ENCODE data around the gene TMEM182. TPM values are rescaled to one million over a fixed set of nuclear protein-coding genes. Genes with fewer than 3 reads are reported as not detected.

The TMEM182 gene
- polyA plus RNA-seq, 1 donor from 2014 or later, result 3.8 TPM

- TF ChIP-seq RAD21 (conservative IDR thresholded peaks at IDR 0.05), result no peak
- TF ChIP-seq EZH2 (IDR thresholded peaks at IDR 0.05; ENCODE audit: borderline replicate concordance, insufficient read depth, low read length, poor library complexity, severe bottlenecking), result no peak
- no peak for TF ChIP-seq REST (IDR thresholded peaks at IDR 0.05; ENCODE audit: borderline replicate concordance)
- TF ChIP-seq SMC3 (conservative IDR thresholded peaks at IDR 0.05; ENCODE audit: poor library complexity), result no peak
- TF ChIP-seq TAF1 (IDR thresholded peaks at IDR 0.05; ENCODE audit: low read depth), result no peak
- TF ChIP-seq EP300 (conservative IDR thresholded peaks at IDR 0.05; ENCODE audit: poor library complexity, severe bottlenecking), result no peak
- no peak for TF ChIP-seq POLR2AphosphoS5 (IDR thresholded peaks at IDR 0.05)
- no peak for TF ChIP-seq CTCF (IDR thresholded peaks at IDR 0.05; ENCODE audit: poor library complexity, severe bottlenecking)
- no peak for TF ChIP-seq MXI1 (conservative IDR thresholded peaks at IDR 0.05; ENCODE audit: poor library complexity, severe bottlenecking)
- H3K36me3 ChIP-seq (ENCODE audit: insufficient read depth, low read length), result no peaks in the 10 kb centered on the region
Measured at GRCh38 chr2:102758439-102758838, 3.4 kb upstream of the TMEM182 start.

GRCh38 chr2:102764083-102764482 lies 2.3 kb downstream of the TMEM182 start:
- no peak overlapping the region for H3K4me2 ChIP-seq (ENCODE audit: low read length)
- TF ChIP-seq TAF1 (IDR thresholded peaks at IDR 0.05; ENCODE audit: low read depth), result no peak
- TF ChIP-seq MXI1 (conservative IDR thresholded peaks at IDR 0.05; ENCODE audit: poor library complexity, severe bottlenecking), result no peak

More at GRCh38 chr2:102758439-102758838, 3.4 kb upstream of the TMEM182 start:
- H3K9ac ChIP-seq (ENCODE audit: low read length), result no peak overlapping the region
- H3K27ac ChIP-seq (ENCODE audit: low read length), result no peak overlapping the region
- H3K9me3 ChIP-seq (ENCODE audit: low read length), result no peaks in the 10 kb centered on the region
- no peaks in the 10 kb centered on the region for H3K9me2 ChIP-seq (ENCODE audit: insufficient read depth, low read length)
- H4K20me1 ChIP-seq (ENCODE audit: insufficient read depth), result no peaks in the 10 kb centered on the region
- no peak overlapping the region for H3K4me2 ChIP-seq (ENCODE audit: low read length)
- no peaks in the 10 kb centered on the region for H3K27me3 ChIP-seq (ENCODE audit: insufficient read depth, low read depth, low read length)
- no peak overlapping the region for H3K4me3 ChIP-seq (ENCODE audit: low read length)
- H3K79me2 ChIP-seq (replicated peaks; ENCODE audit: insufficient read depth, low read length), result no peaks in the 10 kb centered on the region
- no peaks in the 10 kb centered on the region for H3F3A ChIP-seq (ENCODE audit: insufficient read depth, low read length, poor library complexity, severe bottlenecking)
- no peak overlapping the region for H2AFZ ChIP-seq (ENCODE audit: low read depth, low read length)

GRCh38 chr2:102765061-102765460 lies 3.2 kb downstream of the TMEM182 start:
- no peak overlapping the region for H3K9ac ChIP-seq (ENCODE audit: low read length)
- H3K79me2 ChIP-seq (replicated peaks; ENCODE audit: insufficient read depth, low read length), result no peaks in the 10 kb centered on the region
- H3K36me3 ChIP-seq (ENCODE audit: insufficient read depth, low read length), result no peaks in the 10 kb centered on the region
- TF ChIP-seq EP300 (conservative IDR thresholded peaks at IDR 0.05; ENCODE audit: poor library complexity, severe bottlenecking) (no peak), POLR2AphosphoS5 (IDR thresholded peaks at IDR 0.05) (no peak), TAF1 (IDR thresholded peaks at IDR 0.05; ENCODE audit: low read depth) (no peak), RAD21 (conservative IDR thresholded peaks at IDR 0.05) (no peak), MXI1 (conservative IDR thresholded peaks at IDR 0.05; ENCODE audit: poor library complexity, severe bottlenecking) (no peak), EZH2 (IDR thresholded peaks at IDR 0.05; ENCODE audit: borderline replicate concordance, insufficient read depth, low read length, poor library complexity, severe bottlenecking) (no peak), CTCF (IDR thresholded peaks at IDR 0.05; ENCODE audit: poor library complexity, severe bottlenecking) (no peak), SMC3 (conservative IDR thresholded peaks at IDR 0.05; ENCODE audit: poor library complexity) (no peak), REST (IDR thresholded peaks at IDR 0.05; ENCODE audit: borderline replicate concordance) (no peak)
- no peaks in the 10 kb centered on the region for H3F3A ChIP-seq (ENCODE audit: insufficient read depth, low read length, poor library complexity, severe bottlenecking)
- H3K4me3 ChIP-seq (ENCODE audit: low read length), result no peak overlapping the region
- H3K9me2 ChIP-seq (ENCODE audit: insufficient read depth, low read length), result no peaks in the 10 kb centered on the region
- H2AFZ ChIP-seq (ENCODE audit: low read depth, low read length), result no peak overlapping the region
- H3K27me3 ChIP-seq (ENCODE audit: insufficient read depth, low read depth, low read length), result no peaks in the 10 kb centered on the region
- H4K20me1 ChIP-seq (ENCODE audit: insufficient read depth), result no peaks in the 10 kb centered on the region
- no peak overlapping the region for H3K27ac ChIP-seq (ENCODE audit: low read length)
- no peak overlapping the region for H3K4me2 ChIP-seq (ENCODE audit: low read length)
- no peaks in the 10 kb centered on the region for H3K9me3 ChIP-seq (ENCODE audit: low read length)

More at GRCh38 chr2:102764083-102764482, 2.3 kb downstream of the TMEM182 start:
- no peaks in the 10 kb centered on the region for H3K36me3 ChIP-seq (ENCODE audit: insufficient read depth, low read length)
- no peaks in the 10 kb centered on the region for H3K9me2 ChIP-seq (ENCODE audit: insufficient read depth, low read length)
- no peaks in the 10 kb centered on the region for H3F3A ChIP-seq (ENCODE audit: insufficient read depth, low read length, poor library complexity, severe bottlenecking)
- no peaks in the 10 kb centered on the region for H3K9me3 ChIP-seq (ENCODE audit: low read length)
- no peaks in the 10 kb centered on the region for H4K20me1 ChIP-seq (ENCODE audit: insufficient read depth)
- H3K9ac ChIP-seq (ENCODE audit: low read length), result no peak overlapping the region
- no peaks in the 10 kb centered on the region for H3K79me2 ChIP-seq (replicated peaks; ENCODE audit: insufficient read depth, low read length)
- no peak overlapping the region for H3K4me3 ChIP-seq (ENCODE audit: low read length)
- no peak overlapping the region for H3K27ac ChIP-seq (ENCODE audit: low read length)
- H2AFZ ChIP-seq (ENCODE audit: low read depth, low read length), result no peak overlapping the region
- H3K27me3 ChIP-seq (ENCODE audit: insufficient read depth, low read depth, low read length), result no peaks in the 10 kb centered on the region

All from neural cell (in vitro differentiated cells).